GM21390 (cell line): ENCODE data around the gene TP53BP1.
"Not testable (repeated sequence)": the region's sequence is repeated elsewhere in the genome, so short reads cannot be mapped to it uniquely, and the experiment has no call there.

ENCODE experiments used
- ATAC-seq: cut with Tn5 transposase; IDR thresholded peaks from one replicate; pipeline ENCODE4 v1.9.1; 2021; ENCODE audit not compliant: unreplicated experiment

The TP53BP1 gene

GRCh38 chr15:43492673-43493601, at the start of gene TP53BP1:
Gene TP53BP1 (minus strand): TSS chr15:43493156. CDS start chr15:43493043, 113 bp downstream.
- peak; percentile 93 for ATAC-seq

- ATAC-seq: no peak
Observed at GRCh38 chr15:43541785-43542184, 48.8 kb upstream of the TP53BP1 start.

GRCh38 chr15:43538091-43538490, 45.1 kb upstream of the TP53BP1 start:
- no peak for ATAC-seq

GRCh38 chr15:43534897-43535296, 41.9 kb upstream of the TP53BP1 start:
- no peak for ATAC-seq

- not testable (repeated sequence) for ATAC-seq
Observed at GRCh38 chr15:43532826-43533225, 39.9 kb upstream of the TP53BP1 start.

GRCh38 chr15:43531018-43531670, 38.2 kb upstream of the TP53BP1 start:
- ATAC-seq: no peak

GRCh38 chr15:43529587-43530345, 36.8 kb upstream of the TP53BP1 start:
- no peak for ATAC-seq

- ATAC-seq: no peak
Observed at GRCh38 chr15:43529141-43529540, 36.2 kb upstream of the TP53BP1 start.

- no peak for ATAC-seq
Observed at GRCh38 chr15:43528542-43529007, 35.6 kb upstream of the TP53BP1 start.

GRCh38 chr15:43527802-43528541, 35.0 kb upstream of the TP53BP1 start:
- ATAC-seq: no peak

GRCh38 chr15:43527016-43527801, 34.3 kb upstream of the TP53BP1 start:
- ATAC-seq: no peak

GRCh38 chr15:43526261-43526930, 33.4 kb upstream of the TP53BP1 start:
- ATAC-seq: no peak

GRCh38 chr15:43525131-43525530, 32.2 kb upstream of the TP53BP1 start:
- no peak for ATAC-seq

GRCh38 chr15:43524254-43524845, 31.4 kb upstream of the TP53BP1 start:
- ATAC-seq: no peak

GRCh38 chr15:43523646-43524045, 30.7 kb upstream of the TP53BP1 start:
- ATAC-seq: no peak

GRCh38 chr15:43522247-43522646, 29.3 kb upstream of the TP53BP1 start:
- ATAC-seq: no peak

GRCh38 chr15:43521419-43521818, 28.5 kb upstream of the TP53BP1 start:
- no peak for ATAC-seq

GRCh38 chr15:43520138-43520537, 27.2 kb upstream of the TP53BP1 start:
- ATAC-seq: no peak

GRCh38 chr15:43519196-43519595, 26.2 kb upstream of the TP53BP1 start:
- no peak for ATAC-seq
